HepG2 (cell line): Measurements from ENCODE around the gene FLYWCH1. TPM values are rescaled to one million over a fixed set of nuclear protein-coding genes. Genes with fewer than 3 reads are reported as not detected.

Source experiments
- ATF1 ChIP-seq: IDR thresholded peaks from 2 replicates; pipeline ENCODE4 v1.6.1; 2016; ENCODE audit warnings: mild to moderate bottlenecking, control low read depth
- FOXJ3 ChIP-seq: sonication (generic); formaldehyde crosslinking; IDR thresholded peaks from 2 replicates; pipeline ENCODE4 v1.4.0; 2020; ENCODE audit warnings: missing genetic modification reagents, mild to moderate bottlenecking, borderline replicate concordance
- HES4 ChIP-seq: sonication (generic); formaldehyde crosslinking; IDR thresholded peaks from 2 replicates; pipeline ENCODE4 v1.9.0; 2021; ENCODE audit warnings: mild to moderate bottlenecking, missing genetic modification reagents, borderline replicate concordance
- KDM2A ChIP-seq: sonication (generic); formaldehyde crosslinking; IDR thresholded peaks from 2 replicates; pipeline ENCODE4 v1.4.0; 2020; ENCODE audit warnings: low read depth, missing genetic modification reagents, borderline replicate concordance
- NAIF1 ChIP-seq: sonication (generic); formaldehyde crosslinking; IDR thresholded peaks from 2 replicates; pipeline ENCODE4 v1.5.0; 2020; ENCODE audit warnings: mild to moderate bottlenecking, missing genetic modification reagents, borderline replicate concordance
- SMARCC2 ChIP-seq: fragments of 450-650 bp; IDR thresholded peaks from 2 replicates; pipeline ENCODE4 v1.6.1; 2017; ENCODE audit warnings: antibody characterized with exemption, mild to moderate bottlenecking
- SOX13 ChIP-seq, 3 experiments: fragments of 450-650 bp in 1 of 3; sonication (generic) in 1 of 3; formaldehyde crosslinking in 1 of 3; IDR thresholded peaks in 2 of 3; conservative IDR thresholded peaks in 1 of 3; 2 replicates each; pipeline versions ENCODE4 v1.5.0 to v1.6.1; 2016 to 2020; ENCODE audit warnings: antibody characterized with exemption in 1 of 3, mild to moderate bottlenecking in 1 of 3, missing compliant biosample characterization in 1 of 3, missing genetic modification reagents in 1 of 3, moderate library complexity in 1 of 3
- ZEB1 ChIP-seq: IDR thresholded peaks from 2 replicates; pipeline ENCODE4 v1.6.1; 2012; ENCODE audit warnings: mild to moderate bottlenecking, low read depth, inconsistent platforms; ENCODE audit not compliant: insufficient replicate concordance
- ZFX ChIP-seq: sonication (generic); formaldehyde crosslinking; IDR thresholded peaks from 2 replicates; pipeline ENCODE4 v1.4.0; 2020; ENCODE audit warnings: mild to moderate bottlenecking, low read depth, missing genetic modification reagents, moderate library complexity
- ZNF138 ChIP-seq: sonication (generic); formaldehyde crosslinking; IDR thresholded peaks from 2 replicates; pipeline ENCODE4 v1.5.0; 2020; ENCODE audit warnings: mild to moderate bottlenecking, low read depth, missing genetic modification reagents
- ZNF431 ChIP-seq: sonication (generic); formaldehyde crosslinking; IDR thresholded peaks from 2 replicates; pipeline ENCODE4 v1.9.0; 2022; ENCODE audit warnings: missing genetic modification reagents, low read depth, mild to moderate bottlenecking, borderline replicate concordance
- ZNF615 ChIP-seq: sonication (generic); formaldehyde crosslinking; IDR thresholded peaks from 2 replicates; pipeline ENCODE4 v1.5.0; 2020; ENCODE audit warnings: mild to moderate bottlenecking, missing genetic modification reagents, borderline replicate concordance
- ZNF790 ChIP-seq: sonication (generic); formaldehyde crosslinking; IDR thresholded peaks from 2 replicates; pipeline ENCODE4 v1.8.0; 2022; ENCODE audit warnings: missing genetic modification reagents, mild to moderate bottlenecking, borderline replicate concordance
- ZSCAN21 ChIP-seq: sonication (generic); formaldehyde crosslinking; IDR thresholded peaks from 2 replicates; pipeline ENCODE4 v1.8.0; 2022; ENCODE audit warnings: mild to moderate bottlenecking, missing genetic modification reagents, moderate library complexity, borderline replicate concordance
- polyA plus RNA-seq, 8 experiments: library from polyadenylated mRNA; depleted of rRNA in 3 of 8; stranded (reverse) in 7 of 8; unstranded in 1 of 8; fragments of >200 nt; fragmentation: Illumina TruSeq in 4 of 8; extraction: Trizol in 4 of 8; gene quantifications; 2 replicates each; pipeline versions ENCODE4 v1.2.1 to v1.2.3, GENCODE V29; 2011 to 2016; ENCODE audit warnings: low read depth in 4 of 8, missing spikeins in 1 of 8, mixed read lengths in 1 of 8; ENCODE audit not compliant: insufficient read depth in 1 of 8
- total RNA-seq, 5 experiments: library from RNA; depleted of rRNA; stranded (reverse); fragments of >200 nt; fragmentation: Illumina TruSeq; extraction: Trizol; gene quantifications; 2 replicates each; pipeline ENCODE4 v1.2.3, GENCODE V29; 2016; ENCODE audit warnings: low read depth in 1 of 5
- TF ChIP-seq, protein P1 (sequence below): sonication (generic); formaldehyde crosslinking; IDR thresholded peaks from 2 replicates; pipeline ENCODE4 v1.5.0; 2020; ENCODE audit warnings: mild to moderate bottlenecking, missing genetic modification reagents, borderline replicate concordance
- TF ChIP-seq, protein P2 (sequence below): IDR thresholded peaks from 2 replicates; pipeline ENCODE4 v1.6.1; 2018; ENCODE audit warnings: missing genetic modification reagents
- TF ChIP-seq, protein P3 (sequence below): sonication (generic); formaldehyde crosslinking; IDR thresholded peaks from 2 replicates; pipeline ENCODE4 v1.8.0; 2022; ENCODE audit warnings: missing genetic modification reagents, mild to moderate bottlenecking, inconsistent platforms, borderline replicate concordance
- TF ChIP-seq, protein P4 (sequence below): sonication (generic); formaldehyde crosslinking; IDR thresholded peaks from 2 replicates; pipeline ENCODE4 v1.8.0; 2022; ENCODE audit warnings: mild to moderate bottlenecking, missing genetic modification reagents
- TF ChIP-seq, protein P5 (sequence below): sonication (generic); formaldehyde crosslinking; IDR thresholded peaks from 2 replicates; pipeline ENCODE4 v1.8.1; 2022; ENCODE audit warnings: mild to moderate bottlenecking, missing genetic modification reagents
- TF ChIP-seq, protein P6 (sequence below): fragments of 450-650 bp; IDR thresholded peaks from 2 replicates; pipeline ENCODE4 v1.6.1; 2017

The FLYWCH1 gene
- total and polyA plus RNA-seq, 2 of the 13 experiments (the other 11 are each of a cell fraction or from before 2014, with no cell fraction given), result 7.3 to 12.4 TPM

DNA sequence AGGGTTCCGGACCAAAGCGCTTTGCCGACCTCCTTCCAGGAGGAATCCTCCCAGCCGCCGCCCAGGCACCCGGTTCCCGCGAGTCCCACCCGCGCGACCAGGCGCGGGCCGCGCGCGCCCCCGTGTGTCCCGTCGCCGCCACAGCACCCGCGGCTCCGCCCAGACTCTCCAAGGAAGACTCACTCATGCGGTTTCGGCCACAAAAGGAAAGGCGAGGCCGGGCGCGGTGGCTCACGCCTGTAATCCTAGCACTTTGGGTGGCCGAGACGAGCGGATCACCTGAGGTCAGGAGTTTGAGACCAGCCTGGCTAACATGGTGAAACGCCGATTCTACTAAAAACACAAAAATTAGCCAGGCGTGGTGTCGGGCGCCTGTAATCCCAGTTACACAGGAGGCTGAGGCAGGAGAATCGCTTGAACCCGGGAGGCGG, 72.0 kb downstream of the FLYWCH1 start (continued):
- TF ChIP-seq, protein P1, sequence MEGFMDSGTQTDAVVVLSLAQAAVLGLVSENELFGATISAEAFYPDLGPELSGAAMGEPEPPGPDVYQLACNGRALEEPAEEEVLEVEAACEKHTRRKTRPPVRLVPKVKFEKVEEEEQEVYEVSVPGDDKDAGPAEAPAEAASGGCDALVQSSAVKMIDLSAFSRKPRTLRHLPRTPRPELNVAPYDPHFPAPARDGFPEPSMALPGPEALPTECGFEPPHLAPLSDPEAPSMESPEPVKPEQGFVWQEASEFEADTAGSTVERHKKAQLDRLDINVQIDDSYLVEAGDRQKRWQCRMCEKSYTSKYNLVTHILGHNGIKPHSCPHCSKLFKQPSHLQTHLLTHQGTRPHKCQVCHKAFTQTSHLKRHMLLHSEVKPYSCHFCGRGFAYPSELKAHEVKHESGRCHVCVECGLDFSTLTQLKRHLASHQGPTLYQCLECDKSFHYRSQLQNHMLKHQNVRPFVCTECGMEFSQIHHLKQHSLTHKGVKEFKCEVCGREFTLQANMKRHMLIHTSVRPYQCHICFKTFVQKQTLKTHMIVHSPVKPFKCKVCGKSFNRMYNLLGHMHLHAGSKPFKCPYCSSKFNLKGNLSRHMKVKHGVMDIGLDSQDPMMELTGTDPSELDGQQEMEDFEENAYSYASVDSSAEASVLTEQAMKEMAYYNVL, result no peak
- TF ChIP-seq ZNF431 (CRISPR knock-in tag) (no peak), ZFX (no peak), ZNF790 (no peak), ZSCAN21 (CRISPR knock-in tag) (no peak), HES4 (CRISPR knock-in tag) (no peak), NAIF1 (CRISPR knock-in tag) (no peak), ATF1 (no peak), ZEB1 (no peak), SMARCC2 (no peak), SOX13 (IDR thresholded peaks at IDR 0.05) (no peak), SOX13 (CRISPR knock-in tag; conservative IDR thresholded peaks at IDR 0.05 in 1 of 2, IDR thresholded peaks at IDR 0.05 in 1 of 2) (no peak), KDM2A (CRISPR knock-in tag) (peak; percentile 61; the same call in 1 of the 2 replicates), ZNF615 (CRISPR knock-in tag) (no peak), ZNF138 (no peak), FOXJ3 (CRISPR knock-in tag) (no peak)
- TF ChIP-seq, protein P2, sequence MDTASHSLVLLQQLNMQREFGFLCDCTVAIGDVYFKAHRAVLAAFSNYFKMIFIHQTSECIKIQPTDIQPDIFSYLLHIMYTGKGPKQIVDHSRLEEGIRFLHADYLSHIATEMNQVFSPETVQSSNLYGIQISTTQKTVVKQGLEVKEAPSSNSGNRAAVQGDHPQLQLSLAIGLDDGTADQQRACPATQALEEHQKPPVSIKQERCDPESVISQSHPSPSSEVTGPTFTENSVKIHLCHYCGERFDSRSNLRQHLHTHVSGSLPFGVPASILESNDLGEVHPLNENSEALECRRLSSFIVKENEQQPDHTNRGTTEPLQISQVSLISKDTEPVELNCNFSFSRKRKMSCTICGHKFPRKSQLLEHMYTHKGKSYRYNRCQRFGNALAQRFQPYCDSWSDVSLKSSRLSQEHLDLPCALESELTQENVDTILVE (CRISPR knock-in tag), result no peak
- TF ChIP-seq, protein P3, sequence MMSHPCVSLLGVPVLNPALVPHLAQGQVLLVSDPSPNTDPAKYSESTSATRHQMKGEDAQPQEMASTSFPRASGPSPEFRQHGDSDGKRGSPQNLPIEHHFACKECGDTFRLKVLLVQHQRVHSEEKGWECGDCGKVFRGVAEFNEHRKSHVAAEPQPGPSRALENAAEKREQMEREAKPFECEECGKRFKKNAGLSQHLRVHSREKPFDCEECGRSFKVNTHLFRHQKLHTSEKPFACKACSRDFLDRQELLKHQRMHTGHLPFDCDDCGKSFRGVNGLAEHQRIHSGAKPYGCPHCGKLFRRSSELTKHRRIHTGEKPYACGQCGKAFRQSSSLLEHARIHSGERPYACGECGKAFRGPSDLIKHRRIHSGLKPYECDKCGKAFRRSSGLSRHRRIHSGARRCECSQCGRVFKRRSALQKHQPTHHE (CRISPR knock-in tag), result no peak
- TF ChIP-seq, protein P4, sequence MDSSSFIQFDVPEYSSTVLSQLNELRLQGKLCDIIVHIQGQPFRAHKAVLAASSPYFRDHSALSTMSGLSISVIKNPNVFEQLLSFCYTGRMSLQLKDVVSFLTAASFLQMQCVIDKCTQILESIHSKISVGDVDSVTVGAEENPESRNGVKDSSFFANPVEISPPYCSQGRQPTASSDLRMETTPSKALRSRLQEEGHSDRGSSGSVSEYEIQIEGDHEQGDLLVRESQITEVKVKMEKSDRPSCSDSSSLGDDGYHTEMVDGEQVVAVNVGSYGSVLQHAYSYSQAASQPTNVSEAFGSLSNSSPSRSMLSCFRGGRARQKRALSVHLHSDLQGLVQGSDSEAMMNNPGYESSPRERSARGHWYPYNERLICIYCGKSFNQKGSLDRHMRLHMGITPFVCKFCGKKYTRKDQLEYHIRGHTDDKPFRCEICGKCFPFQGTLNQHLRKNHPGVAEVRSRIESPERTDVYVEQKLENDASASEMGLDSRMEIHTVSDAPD, result no peak
- TF ChIP-seq, protein P5, sequence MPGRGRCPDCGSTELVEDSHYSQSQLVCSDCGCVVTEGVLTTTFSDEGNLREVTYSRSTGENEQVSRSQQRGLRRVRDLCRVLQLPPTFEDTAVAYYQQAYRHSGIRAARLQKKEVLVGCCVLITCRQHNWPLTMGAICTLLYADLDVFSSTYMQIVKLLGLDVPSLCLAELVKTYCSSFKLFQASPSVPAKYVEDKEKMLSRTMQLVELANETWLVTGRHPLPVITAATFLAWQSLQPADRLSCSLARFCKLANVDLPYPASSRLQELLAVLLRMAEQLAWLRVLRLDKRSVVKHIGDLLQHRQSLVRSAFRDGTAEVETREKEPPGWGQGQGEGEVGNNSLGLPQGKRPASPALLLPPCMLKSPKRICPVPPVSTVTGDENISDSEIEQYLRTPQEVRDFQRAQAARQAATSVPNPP (CRISPR knock-in tag), result no peak
- TF ChIP-seq, protein P6, sequence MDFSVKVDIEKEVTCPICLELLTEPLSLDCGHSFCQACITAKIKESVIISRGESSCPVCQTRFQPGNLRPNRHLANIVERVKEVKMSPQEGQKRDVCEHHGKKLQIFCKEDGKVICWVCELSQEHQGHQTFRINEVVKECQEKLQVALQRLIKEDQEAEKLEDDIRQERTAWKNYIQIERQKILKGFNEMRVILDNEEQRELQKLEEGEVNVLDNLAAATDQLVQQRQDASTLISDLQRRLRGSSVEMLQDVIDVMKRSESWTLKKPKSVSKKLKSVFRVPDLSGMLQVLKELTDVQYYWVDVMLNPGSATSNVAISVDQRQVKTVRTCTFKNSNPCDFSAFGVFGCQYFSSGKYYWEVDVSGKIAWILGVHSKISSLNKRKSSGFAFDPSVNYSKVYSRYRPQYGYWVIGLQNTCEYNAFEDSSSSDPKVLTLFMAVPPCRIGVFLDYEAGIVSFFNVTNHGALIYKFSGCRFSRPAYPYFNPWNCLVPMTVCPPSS, result no peak
